GM12874 (cell line): ENCODE data around the gene DNAH7.

ENCODE experiments used
- TF ChIP-seq, protein P1 (sequence below): IDR thresholded peaks from 2 replicates; pipeline ENCODE4 v1.5.1; 2011; ENCODE audit warnings: low read depth, mild to moderate bottlenecking, control low read depth, low read length, moderate library complexity; ENCODE audit not compliant: insufficient read depth

The DNAH7 gene

DNA sequence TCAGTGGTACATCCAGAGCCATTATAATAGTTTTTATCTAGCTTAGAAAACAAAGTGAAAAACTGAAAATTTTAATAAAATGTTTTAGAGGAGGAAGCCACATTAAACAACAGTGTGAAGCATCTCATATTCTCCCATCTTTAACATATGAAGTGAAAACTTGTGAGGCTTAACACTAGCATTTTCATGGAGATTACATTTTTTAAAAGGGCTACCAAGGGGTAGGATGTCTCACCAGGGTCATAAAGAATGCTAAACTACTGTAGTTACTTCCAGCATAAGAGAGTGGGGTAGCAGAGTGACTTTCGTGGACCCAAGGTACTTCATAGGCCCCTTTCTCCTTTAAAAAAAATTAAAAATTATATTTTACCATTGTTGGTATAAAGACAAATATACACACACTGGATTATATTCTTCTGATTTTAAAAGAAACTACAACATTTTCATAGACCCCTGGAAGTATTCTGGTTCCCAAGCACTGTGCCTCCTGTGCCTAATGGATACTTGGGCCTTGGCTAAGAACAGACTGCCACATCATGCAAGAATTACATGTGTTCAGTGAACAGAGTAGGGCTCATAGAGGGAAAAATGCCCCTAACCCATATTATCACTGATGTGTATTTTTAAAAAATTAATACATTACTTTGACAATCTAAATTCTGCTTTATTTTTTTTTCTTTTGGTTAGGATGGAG is 263.2 kb downstream of the DNAH7 start:
- TF ChIP-seq, protein P1, sequence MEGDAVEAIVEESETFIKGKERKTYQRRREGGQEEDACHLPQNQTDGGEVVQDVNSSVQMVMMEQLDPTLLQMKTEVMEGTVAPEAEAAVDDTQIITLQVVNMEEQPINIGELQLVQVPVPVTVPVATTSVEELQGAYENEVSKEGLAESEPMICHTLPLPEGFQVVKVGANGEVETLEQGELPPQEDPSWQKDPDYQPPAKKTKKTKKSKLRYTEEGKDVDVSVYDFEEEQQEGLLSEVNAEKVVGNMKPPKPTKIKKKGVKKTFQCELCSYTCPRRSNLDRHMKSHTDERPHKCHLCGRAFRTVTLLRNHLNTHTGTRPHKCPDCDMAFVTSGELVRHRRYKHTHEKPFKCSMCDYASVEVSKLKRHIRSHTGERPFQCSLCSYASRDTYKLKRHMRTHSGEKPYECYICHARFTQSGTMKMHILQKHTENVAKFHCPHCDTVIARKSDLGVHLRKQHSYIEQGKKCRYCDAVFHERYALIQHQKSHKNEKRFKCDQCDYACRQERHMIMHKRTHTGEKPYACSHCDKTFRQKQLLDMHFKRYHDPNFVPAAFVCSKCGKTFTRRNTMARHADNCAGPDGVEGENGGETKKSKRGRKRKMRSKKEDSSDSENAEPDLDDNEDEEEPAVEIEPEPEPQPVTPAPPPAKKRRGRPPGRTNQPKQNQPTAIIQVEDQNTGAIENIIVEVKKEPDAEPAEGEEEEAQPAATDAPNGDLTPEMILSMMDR, result no peak

GRCh38 chr2:195795879-195796278 is 272.8 kb downstream of the DNAH7 start:
- TF ChIP-seq, protein P1, result no peak

DNA sequence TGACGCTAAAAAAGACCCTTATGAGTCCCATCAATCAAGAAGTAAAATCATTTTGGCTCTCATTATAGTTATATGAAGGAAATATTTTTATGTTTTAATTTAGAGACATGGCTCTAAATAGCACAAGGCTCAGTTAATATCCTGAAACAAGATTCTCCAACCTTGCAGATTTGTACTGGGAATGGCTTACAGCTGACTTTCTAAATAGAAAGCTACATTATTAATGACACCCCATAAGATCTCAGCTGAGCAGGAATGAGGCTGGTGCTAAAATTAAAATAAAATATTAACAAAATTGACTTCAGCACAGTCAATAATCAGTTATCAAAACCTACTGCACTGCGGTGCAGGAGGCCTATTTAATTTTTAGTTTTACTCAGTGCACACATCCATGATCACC is 274.8 kb downstream of the DNAH7 start:
- TF ChIP-seq, protein P1, result no peak

- TF ChIP-seq, protein P1, result no peak
Measured at GRCh38 chr2:195782156-195782555, 286.5 kb downstream of the DNAH7 start.

- TF ChIP-seq, protein P1, result no peak
Measured at GRCh38 chr2:195779491-195779890, 289.1 kb downstream of the DNAH7 start.

GRCh38 chr2:195769975-195770374 is 298.7 kb downstream of the DNAH7 start:
- TF ChIP-seq, protein P1, result no peak

GRCh38 chr2:195768431-195768830 is 300.2 kb downstream of the DNAH7 start:
- TF ChIP-seq, protein P1, result no peak
